HG03064 (cell line): ENCODE results near the gene SLC6A6.
"Not testable (repeated sequence)": the region's sequence is repeated elsewhere in the genome, so short reads cannot be mapped to it uniquely, and the experiment has no call there.

ENCODE experiments used
- ATAC-seq: cut with Tn5 transposase; IDR thresholded peaks from one replicate; pipeline ENCODE4 v1.9.1; 2021; ENCODE audit warnings: low read depth; ENCODE audit not compliant: unreplicated experiment

The SLC6A6 gene

GRCh38 chr3:14397046-14397445, 5.4 kb upstream of the SLC6A6 start:
- no peak for ATAC-seq

GRCh38 chr3:14397531-14397930, 4.9 kb upstream of the SLC6A6 start:
- ATAC-seq, result no peak

- ATAC-seq, result no peak
Measured at GRCh38 chr3:14397940-14398796, 4.2 kb upstream of the SLC6A6 start.

GRCh38 chr3:14398797-14399106, 3.7 kb upstream of the SLC6A6 start:
- ATAC-seq, result no peak

- no peak for ATAC-seq
Measured at GRCh38 chr3:14401692-14402303, 608 bp upstream of the SLC6A6 start.

- no peak for ATAC-seq
Measured at GRCh38 chr3:14403619-14404155, 1.3 kb downstream of the SLC6A6 start.

GRCh38 chr3:14404186-14404585, 1.8 kb downstream of the SLC6A6 start:
- no peak for ATAC-seq

GRCh38 chr3:14404631-14405359, 2.4 kb downstream of the SLC6A6 start:
- no peak for ATAC-seq

- ATAC-seq, result no peak
Measured at GRCh38 chr3:14405360-14406238, 3.2 kb downstream of the SLC6A6 start.

- no peak for ATAC-seq
Measured at GRCh38 chr3:14406336-14406735, 3.9 kb downstream of the SLC6A6 start.

- ATAC-seq, result no peak
Measured at GRCh38 chr3:14406766-14407165, 4.4 kb downstream of the SLC6A6 start.

GRCh38 chr3:14407203-14407602, 4.8 kb downstream of the SLC6A6 start:
- no peak for ATAC-seq

GRCh38 chr3:14409779-14410063, 7.3 kb downstream of the SLC6A6 start:
- ATAC-seq, result not testable (repeated sequence)

GRCh38 chr3:14410106-14410502, 7.7 kb downstream of the SLC6A6 start:
- no peak for ATAC-seq

GRCh38 chr3:14410503-14411165, 8.2 kb downstream of the SLC6A6 start:
- ATAC-seq, result no peak

GRCh38 chr3:14411166-14411526, 8.7 kb downstream of the SLC6A6 start:
- no peak for ATAC-seq

- ATAC-seq, result no peak
Measured at GRCh38 chr3:14411988-14412387, 9.6 kb downstream of the SLC6A6 start.

GRCh38 chr3:14412831-14413380, 10.5 kb downstream of the SLC6A6 start:
- ATAC-seq, result no peak

GRCh38 chr3:14413381-14414071, 11.1 kb downstream of the SLC6A6 start:
- ATAC-seq, result no peak
